ENCODE results near the gene DPP7. TPM values are rescaled to one million over a fixed set of nuclear protein-coding genes. Genes with fewer than 3 reads are reported as not detected.
A peak's percentile ranks its signal among the peaks of the same experiment; 100 is the strongest.

DPP7 gene
- total RNA-seq, 1 donor from 2014 or later, result 152 TPM

GRCh38 chr9:137114220-137114612 is 317 bp downstream of the DPP7 start:
- DNase-seq (ENCODE audit: extremely low spot score in 2 of 2), result no peak
- Histone ChIP-seq H3K4me3 (peak overlapping the region; percentile 79 to 86), H3K36me3 (peaks cover 0 to 31% of the 10 kb centered on the region in 2 donors), H3K27me3 (no peaks in the 10 kb centered on the region), H3K9me3 (no peaks in the 10 kb centered on the region), H3K27ac (peak overlapping the region; percentile 46), H3K4me1 (peaks cover 16% of the 10 kb centered on the region)
- intact Hi-C loops (cut with DNase I), result no loop called here
- no peak for TF ChIP-seq POLR2A (IDR thresholded peaks at IDR 0.05)
- TF ChIP-seq CTCF (IDR thresholded peaks at IDR 0.05), result no peak
- no peak for TF ChIP-seq POLR2AphosphoS5 (IDR thresholded peaks at IDR 0.05; ENCODE audit: insufficient read depth in 1 of 2, low read depth in 1 of 2)

- peaks cover 16% of the 10 kb centered on the region for H3K4me1 ChIP-seq
- no peak overlapping the region for H3K27ac ChIP-seq
- no peaks in the 10 kb centered on the region for H3K9me3 ChIP-seq
- intact Hi-C loops (cut with DNase I), result no loop called here
- no peak for DNase-seq (ENCODE audit: extremely low spot score in 2 of 2)
- peaks cover 0 to 33% of the 10 kb centered on the region in 2 donors for H3K36me3 ChIP-seq
- no peaks in the 10 kb centered on the region for H3K27me3 ChIP-seq
- no peak for TF ChIP-seq POLR2A (IDR thresholded peaks at IDR 0.05)
- no peak for TF ChIP-seq CTCF (IDR thresholded peaks at IDR 0.05)
- no peak for TF ChIP-seq POLR2AphosphoS5 (IDR thresholded peaks at IDR 0.05; ENCODE audit: insufficient read depth in 1 of 2, low read depth in 1 of 2)
- peak overlapping the region; percentile 79 to 86 for H3K4me3 ChIP-seq
Measured at GRCh38 chr9:137113385-137114159, 961 bp downstream of the DPP7 start.

DNA sequence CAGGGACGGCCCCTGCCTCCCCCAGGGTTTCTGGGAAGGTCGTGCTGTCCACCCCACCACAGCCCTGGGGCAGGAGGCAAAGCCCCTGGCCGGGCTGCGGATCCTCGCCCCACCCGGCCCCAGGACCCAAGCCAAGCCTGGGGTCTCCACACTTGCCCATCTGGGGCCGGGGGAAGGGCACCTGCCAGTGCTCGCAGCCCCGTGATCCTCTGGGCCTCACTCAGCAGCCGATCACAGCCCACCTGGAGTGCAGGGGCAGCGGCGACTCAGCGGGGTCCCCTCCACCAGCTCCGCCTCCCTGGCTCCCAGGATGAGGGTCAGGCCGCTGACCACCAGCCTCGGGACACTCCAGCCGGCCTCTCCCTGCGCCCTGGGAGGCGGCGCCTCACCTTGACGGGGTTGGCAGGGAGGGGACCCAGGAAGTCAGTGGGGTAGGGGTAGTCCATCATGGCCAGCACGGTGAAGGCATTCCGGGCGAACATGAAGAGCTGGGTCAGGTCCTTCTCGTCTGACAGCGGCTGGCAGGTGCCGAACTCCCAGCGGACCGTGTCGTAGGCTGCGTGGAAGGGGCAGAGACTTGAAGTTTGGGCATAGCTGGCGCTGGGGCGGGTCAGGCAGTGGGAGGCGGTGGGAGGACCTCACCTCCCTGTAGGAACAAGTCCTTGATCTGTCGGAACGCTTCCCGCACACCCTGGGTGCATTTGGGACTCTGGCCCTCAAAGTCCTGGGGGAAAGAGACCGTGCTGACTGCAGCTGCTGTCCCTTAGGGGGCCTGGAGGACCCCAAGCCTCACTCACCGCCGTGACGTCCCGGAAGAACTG is 1.8 kb downstream of the DPP7 start:
- no peaks in the 10 kb centered on the region for H3K9me3 ChIP-seq
- TF ChIP-seq POLR2AphosphoS5 (IDR thresholded peaks at IDR 0.05; ENCODE audit: insufficient read depth in 1 of 2, low read depth in 1 of 2) (no peak), CTCF (IDR thresholded peaks at IDR 0.05) (no peak), POLR2A (IDR thresholded peaks at IDR 0.05) (no peak)
- H3K36me3 ChIP-seq, result peaks cover 0 to 41% of the 10 kb centered on the region in 2 donors
- no peaks in the 10 kb centered on the region for H3K27me3 ChIP-seq
- peaks cover 16% of the 10 kb centered on the region for H3K4me1 ChIP-seq
- DNase-seq (ENCODE audit: extremely low spot score in 2 of 2), result no peak
- intact Hi-C loops (cut with DNase I), result no loop called here
- H3K27ac ChIP-seq, result no peak overlapping the region
- no peak overlapping the region for H3K4me3 ChIP-seq

GRCh38 chr9:137111788-137112563 is 2.6 kb downstream of the DPP7 start:
- no peaks in the 10 kb centered on the region for H3K27me3 ChIP-seq
- peaks cover 16% of the 10 kb centered on the region for H3K4me1 ChIP-seq
- no peak for DNase-seq (ENCODE audit: extremely low spot score in 2 of 2)
- no peaks in the 10 kb centered on the region for H3K9me3 ChIP-seq
- no peak overlapping the region for H3K27ac ChIP-seq
- intact Hi-C loops (cut with DNase I), result no loop called here
- no peak overlapping the region for H3K4me3 ChIP-seq
- H3K36me3 ChIP-seq, result peaks cover 0 to 49% of the 10 kb centered on the region in 2 donors
- TF ChIP-seq POLR2A (IDR thresholded peaks at IDR 0.05) (no peak), POLR2AphosphoS5 (IDR thresholded peaks at IDR 0.05; ENCODE audit: insufficient read depth in 1 of 2, low read depth in 1 of 2) (no peak), CTCF (IDR thresholded peaks at IDR 0.05) (no peak)

All from vagina (tissue), 2 donors.